Right lung (tissue), 5 donors: ENCODE data around the gene ZNF716. TPM values are rescaled to one million over a fixed set of nuclear protein-coding genes. Genes with fewer than 3 reads are reported as not detected.
"Not testable (repeated sequence)": the region's sequence is repeated elsewhere in the genome, so short reads cannot be mapped to it uniquely, and the experiment has no call there.

Experiments used
- DNase-seq, 2 donors: peaks; one replicate each; pipeline ENCODE4 v3.0.0-alpha.2; 2013
- polyA plus RNA-seq, 5 donors: library from polyadenylated mRNA; unstranded; fragments of 120-200 nt; gene quantifications; one replicate each; pipeline versions ENCODE4 v1.2.1 to v1.2.3, GENCODE V29; 2013; ENCODE audit warnings: inconsistent platforms in 1 of 5, low replicate concordance in 1 of 5; ENCODE audit not compliant: insufficient read length in 5 of 5, insufficient read depth in 1 of 5

Gene ZNF716
- polyA plus RNA-seq, 5 donors: 0.03 to 0.07 (median 0.06) TPM

DNA sequence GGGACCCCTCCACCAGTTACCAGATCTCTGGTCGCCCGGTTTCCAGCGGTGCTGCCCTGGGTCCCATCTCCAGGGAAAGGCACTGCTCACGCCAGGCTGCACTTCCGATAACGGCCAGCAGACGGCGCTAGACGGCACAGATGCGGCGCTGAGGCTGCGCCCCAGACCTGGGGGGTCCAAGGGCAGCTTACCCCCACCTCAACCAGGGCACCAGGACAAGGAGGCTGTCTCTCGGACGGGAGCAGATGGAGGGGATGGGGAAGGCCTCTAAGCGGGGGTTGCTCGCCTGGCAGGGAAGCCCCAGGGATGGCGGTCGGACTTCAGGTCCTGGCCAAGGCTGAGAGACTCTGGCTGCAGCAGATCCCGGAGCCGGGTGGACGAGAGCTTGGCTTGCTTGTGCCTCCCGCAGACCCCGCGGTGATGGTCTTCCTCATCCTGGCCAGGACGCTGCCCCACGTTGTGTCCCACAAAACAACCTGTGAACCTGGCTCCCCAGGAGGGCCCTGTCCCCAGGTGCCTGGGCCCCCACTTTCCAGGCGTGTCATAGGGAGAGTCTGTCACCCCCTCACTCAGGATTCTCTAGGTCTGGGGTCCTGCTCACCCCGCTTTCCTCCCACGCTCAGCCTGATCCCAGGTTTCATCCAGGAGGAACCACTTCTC is 23.9 kb upstream of the ZNF716 start:
- no peak for DNase-seq

DNA sequence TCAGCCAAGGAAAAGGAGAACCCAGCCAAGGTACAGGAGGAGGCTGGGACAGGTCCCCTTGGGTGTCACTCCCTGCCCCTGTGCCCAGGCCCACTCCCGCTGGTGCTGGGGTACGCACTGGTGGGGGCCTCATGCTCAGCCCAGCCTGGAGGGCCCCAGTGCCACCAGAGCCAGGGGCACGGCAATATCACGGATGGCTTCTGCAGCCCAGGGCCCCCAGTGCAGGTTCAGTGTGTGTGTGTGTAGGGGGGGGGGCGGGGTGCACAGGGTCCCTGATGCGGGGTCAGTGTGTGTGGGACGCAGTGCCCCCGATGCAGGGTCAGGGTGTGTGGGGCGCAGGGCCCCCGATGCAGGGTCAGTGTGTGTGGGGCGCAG is 23.4 kb upstream of the ZNF716 start:
- DNase-seq: no peak

DNA sequence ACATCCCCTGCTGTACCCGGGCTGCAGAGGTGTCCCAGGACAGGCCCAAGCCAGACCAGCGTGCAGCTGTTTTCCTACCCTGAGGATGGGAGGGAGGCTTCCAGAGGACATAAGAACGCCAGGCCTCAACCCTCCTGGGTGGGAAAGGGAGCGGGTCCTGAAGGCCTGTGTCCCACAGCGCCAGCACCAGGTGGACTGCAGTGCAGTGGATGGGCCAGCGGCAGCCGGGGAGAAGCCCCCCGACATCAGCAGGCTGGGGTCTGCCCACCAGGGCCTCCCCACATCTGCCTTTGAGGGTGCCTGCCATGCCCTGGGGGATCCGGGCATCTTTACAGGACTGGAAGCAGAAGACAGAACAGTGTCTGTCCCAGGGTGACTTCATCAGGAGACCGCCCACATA is 22.8 kb upstream of the ZNF716 start:
- no peak for DNase-seq

GRCh38 chr7:57427594-57427993 is 22.4 kb upstream of the ZNF716 start:
- DNase-seq: no peak

DNA sequence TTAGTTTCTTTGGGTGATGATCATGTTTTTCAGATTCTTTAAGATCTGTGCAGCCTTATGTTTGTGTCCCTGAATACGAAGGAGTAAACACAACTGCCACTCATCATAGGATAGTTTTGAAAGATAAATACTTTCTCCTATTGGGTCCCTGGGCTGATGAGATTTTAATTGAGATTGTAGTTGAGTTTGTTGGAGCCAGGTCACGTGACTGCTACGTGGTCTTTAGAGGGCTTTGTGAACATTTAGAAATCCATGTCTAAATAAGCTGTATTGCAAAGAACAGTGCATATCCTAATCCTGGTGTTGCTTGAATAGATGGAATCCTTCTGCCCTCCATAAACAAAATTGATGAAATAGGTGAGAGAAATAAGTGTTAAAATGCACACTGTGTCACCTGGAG is 17.4 kb upstream of the ZNF716 start:
- no peak for DNase-seq

- DNase-seq: no peak
Observed at GRCh38 chr7:57437581-57437980, 12.4 kb upstream of the ZNF716 start.

GRCh38 chr7:57438244-57438643 is 11.7 kb upstream of the ZNF716 start:
- no peak for DNase-seq

GRCh38 chr7:57443567-57443966 is 6.4 kb upstream of the ZNF716 start:
- no peak for DNase-seq

- not testable (repeated sequence) for DNase-seq
Observed at GRCh38 chr7:57469186-57469828, 19.3 kb downstream of the ZNF716 start.

- DNase-seq: not testable (repeated sequence)
Observed at GRCh38 chr7:57480304-57480703, 30.3 kb downstream of the ZNF716 start.

- DNase-seq: not testable (repeated sequence)
Observed at GRCh38 chr7:57485022-57485421, 35.0 kb downstream of the ZNF716 start.

GRCh38 chr7:57487957-57488356 is 38.0 kb downstream of the ZNF716 start:
- DNase-seq: no peak

DNA sequence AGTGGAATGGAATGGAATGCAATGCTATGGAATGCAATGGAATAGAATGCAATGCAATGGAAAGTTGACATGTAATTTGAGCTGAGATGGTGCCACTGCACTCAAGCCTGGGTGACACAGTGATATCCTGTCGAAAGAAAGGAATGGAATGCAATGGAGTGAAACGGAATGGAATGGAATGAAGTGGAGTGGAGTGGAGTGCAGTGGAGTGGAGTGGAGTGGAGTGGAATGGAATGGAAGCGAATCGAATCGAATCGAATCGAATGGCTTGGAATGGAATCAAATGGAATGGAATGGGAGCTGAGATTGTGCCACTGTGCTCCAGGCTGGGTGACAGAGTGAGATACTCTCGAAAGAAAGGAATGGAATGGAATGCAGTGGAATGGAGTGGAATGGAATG is 45.1 kb downstream of the ZNF716 start:
- DNase-seq: not testable (repeated sequence)

- no peak for DNase-seq
Observed at GRCh38 chr7:57496395-57496794, 46.4 kb downstream of the ZNF716 start.

DNA sequence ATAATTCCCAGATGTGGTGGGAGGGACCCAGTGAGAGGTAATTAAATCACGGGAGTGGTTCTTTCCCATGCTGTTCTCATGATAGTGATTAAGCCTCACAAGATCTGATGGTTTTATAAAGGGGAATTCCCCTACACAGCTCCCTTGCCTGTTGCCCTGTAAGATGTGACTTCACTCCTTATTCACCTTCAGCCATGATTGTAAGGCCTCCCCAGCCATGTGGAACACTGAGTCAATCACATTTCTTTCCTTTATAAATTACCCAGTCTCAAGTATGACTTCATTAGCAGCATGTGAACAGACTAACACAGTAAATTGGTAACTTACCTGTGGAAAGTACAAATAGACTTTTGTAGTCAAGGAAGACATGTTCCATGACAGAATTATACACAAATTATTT is 55.2 kb downstream of the ZNF716 start:
- no peak for DNase-seq
